Measurements from ENCODE around the gene VGLL4. TPM values are rescaled to one million over a fixed set of nuclear protein-coding genes. Genes with fewer than 3 reads are reported as not detected.

The VGLL4 gene
- polyA plus RNA-seq, 1 donor (not counting 4 experiments of a cell fraction or from before 2014, with no cell fraction given) = 32.6 TPM

DNA sequence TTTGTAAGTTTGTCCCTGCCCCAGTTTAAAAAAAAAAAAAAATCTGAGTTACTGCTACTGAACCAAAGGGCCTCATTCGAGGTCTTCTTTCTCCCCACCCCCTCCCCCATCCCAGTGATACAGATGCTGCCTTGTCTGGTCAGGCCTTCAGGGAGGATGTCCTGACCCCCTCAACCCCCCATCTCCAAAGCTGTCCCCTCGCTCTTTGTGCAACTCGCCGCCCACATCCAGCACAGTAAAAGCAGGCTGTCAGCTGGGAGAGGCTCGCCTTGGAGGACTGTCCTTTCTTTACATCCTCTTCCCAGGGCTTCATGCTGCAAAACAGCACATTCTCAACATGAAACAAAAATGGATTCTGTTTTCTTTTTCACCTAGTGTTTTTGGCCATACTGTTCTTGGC, 133.4 kb downstream of the VGLL4 start:
- dilution Hi-C loops (cut with MboI; ENCODE audit: extremely low pct_ligation_motif_present, low sequenced_read_pairs) = no loop called here
- Histone ChIP-seq H3K4me1 (ENCODE audit: control insufficient read depth, extremely low read depth, insufficient read depth, low read length) (peaks cover 17% of the 10 kb centered on the region), H3K79me2 (ENCODE audit: control insufficient read depth, insufficient read depth, low read length) (no peaks in the 10 kb centered on the region), H3K36me3 (ENCODE audit: control insufficient read depth in 2 of 2, extremely low read depth in 1 of 2, insufficient read depth in 2 of 2, low read length in 2 of 2) (no peaks in the 10 kb centered on the region), H3K9ac (ENCODE audit: control insufficient read depth, extremely low read depth, insufficient read depth, low read length) (no peak overlapping the region), H4K20me1 (ENCODE audit: control insufficient read depth, extremely low read depth, insufficient read depth, low read length) (no peaks in the 10 kb centered on the region), H3K9me3 (ENCODE audit: control insufficient read depth, low read depth, low read length) (no peaks in the 10 kb centered on the region), H3K27ac (ENCODE audit: control insufficient read depth, insufficient read depth, low read length) (no peak overlapping the region), H3K4me2 (ENCODE audit: control insufficient read depth, extremely low read depth, insufficient read depth, low read depth, low read length) (no peak overlapping the region), H3K4me3 (ENCODE audit: control insufficient read depth in 2 of 3, extremely low read depth in 1 of 3, insufficient read depth in 2 of 3, low read depth in 1 of 3, low read length in 3 of 3) (no peak overlapping the region), H3K27me3 (ENCODE audit: control insufficient read depth, extremely low read depth, insufficient read depth, low read length) (no peaks in the 10 kb centered on the region), H3K9me1 (ENCODE audit: control insufficient read depth, extremely low read depth, insufficient read depth, low read length) (peaks cover 2% of the 10 kb centered on the region), H2AFZ (ENCODE audit: control insufficient read depth, low read length) (no peak overlapping the region)
- TF ChIP-seq EZH2 (IDR thresholded peaks at IDR 0.05; ENCODE audit: low read length) = no peak
- TF ChIP-seq, protein P1, sequence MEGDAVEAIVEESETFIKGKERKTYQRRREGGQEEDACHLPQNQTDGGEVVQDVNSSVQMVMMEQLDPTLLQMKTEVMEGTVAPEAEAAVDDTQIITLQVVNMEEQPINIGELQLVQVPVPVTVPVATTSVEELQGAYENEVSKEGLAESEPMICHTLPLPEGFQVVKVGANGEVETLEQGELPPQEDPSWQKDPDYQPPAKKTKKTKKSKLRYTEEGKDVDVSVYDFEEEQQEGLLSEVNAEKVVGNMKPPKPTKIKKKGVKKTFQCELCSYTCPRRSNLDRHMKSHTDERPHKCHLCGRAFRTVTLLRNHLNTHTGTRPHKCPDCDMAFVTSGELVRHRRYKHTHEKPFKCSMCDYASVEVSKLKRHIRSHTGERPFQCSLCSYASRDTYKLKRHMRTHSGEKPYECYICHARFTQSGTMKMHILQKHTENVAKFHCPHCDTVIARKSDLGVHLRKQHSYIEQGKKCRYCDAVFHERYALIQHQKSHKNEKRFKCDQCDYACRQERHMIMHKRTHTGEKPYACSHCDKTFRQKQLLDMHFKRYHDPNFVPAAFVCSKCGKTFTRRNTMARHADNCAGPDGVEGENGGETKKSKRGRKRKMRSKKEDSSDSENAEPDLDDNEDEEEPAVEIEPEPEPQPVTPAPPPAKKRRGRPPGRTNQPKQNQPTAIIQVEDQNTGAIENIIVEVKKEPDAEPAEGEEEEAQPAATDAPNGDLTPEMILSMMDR (optimal IDR thresholded peaks at IDR 0.05 in 1 of 3, IDR thresholded peaks at IDR 0.05 in 1 of 3, conservative IDR thresholded peaks at IDR 0.05 in 1 of 3; ENCODE audit: extremely low read depth in 1 of 3, insufficient read depth in 2 of 3, low read length in 3 of 3) = no peak
- FAIRE-seq (no peak), DNase-seq (ENCODE audit: low read depth, low spot score) (no peak)

DNA sequence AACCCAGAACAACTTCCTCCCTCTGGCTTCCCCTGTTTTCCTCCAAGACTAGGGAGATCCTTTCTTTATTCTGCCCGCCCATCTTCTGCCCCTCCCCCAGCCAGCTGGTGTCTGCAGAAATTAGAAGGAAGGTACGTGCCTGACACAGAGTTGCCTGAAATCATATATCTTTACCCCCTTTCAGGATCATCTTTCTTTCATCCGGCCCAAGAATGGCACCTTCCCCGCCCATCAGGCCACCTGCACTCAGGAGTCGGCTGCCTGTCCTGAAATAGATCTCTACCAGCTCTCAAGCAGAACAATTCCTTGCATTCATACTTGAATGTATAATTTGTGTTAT, 133.7 kb downstream of the VGLL4 start:
- FAIRE-seq (no peak), DNase-seq (ENCODE audit: low read depth, low spot score) (no peak)
- Histone ChIP-seq H3K9me3 (ENCODE audit: control insufficient read depth, low read depth, low read length) (no peaks in the 10 kb centered on the region), H3K4me2 (ENCODE audit: control insufficient read depth, extremely low read depth, insufficient read depth, low read depth, low read length) (no peak overlapping the region), H3K4me1 (ENCODE audit: control insufficient read depth, extremely low read depth, insufficient read depth, low read length) (peaks cover 17% of the 10 kb centered on the region), H3K9ac (ENCODE audit: control insufficient read depth, extremely low read depth, insufficient read depth, low read length) (no peak overlapping the region), H4K20me1 (ENCODE audit: control insufficient read depth, extremely low read depth, insufficient read depth, low read length) (no peaks in the 10 kb centered on the region), H3K9me1 (ENCODE audit: control insufficient read depth, extremely low read depth, insufficient read depth, low read length) (peaks cover 2% of the 10 kb centered on the region), H3K27me3 (ENCODE audit: control insufficient read depth, extremely low read depth, insufficient read depth, low read length) (no peaks in the 10 kb centered on the region), H2AFZ (ENCODE audit: control insufficient read depth, low read length) (no peak overlapping the region), H3K27ac (ENCODE audit: control insufficient read depth, insufficient read depth, low read length) (no peak overlapping the region), H3K4me3 (ENCODE audit: control insufficient read depth in 2 of 3, extremely low read depth in 1 of 3, insufficient read depth in 2 of 3, low read depth in 1 of 3, low read length in 3 of 3) (no peak overlapping the region), H3K36me3 (ENCODE audit: control insufficient read depth in 2 of 2, extremely low read depth in 1 of 2, insufficient read depth in 2 of 2, low read length in 2 of 2) (no peaks in the 10 kb centered on the region), H3K79me2 (ENCODE audit: control insufficient read depth, insufficient read depth, low read length) (no peaks in the 10 kb centered on the region)
- dilution Hi-C loops (cut with MboI; ENCODE audit: extremely low pct_ligation_motif_present, low sequenced_read_pairs) = no loop called here
- TF ChIP-seq, protein P1 (optimal IDR thresholded peaks at IDR 0.05 in 1 of 3, IDR thresholded peaks at IDR 0.05 in 1 of 3, conservative IDR thresholded peaks at IDR 0.05 in 1 of 3; ENCODE audit: extremely low read depth in 1 of 3, insufficient read depth in 2 of 3, low read length in 3 of 3) = no peak
- TF ChIP-seq EZH2 (IDR thresholded peaks at IDR 0.05; ENCODE audit: low read length) = no peak

Data from keratinocyte (primary cell).